ENCODE measurements around the gene PBX3.

GRCh38 chr9:125787715-125788114 lies 40.5 kb downstream of the PBX3 start:
- TF ChIP-seq YY1 (IDR thresholded peaks at IDR 0.05; ENCODE audit: insufficient read depth, insufficient read length) (no peak), ZNF274 (IDR thresholded peaks at IDR 0.05; ENCODE audit: low read depth, low read length) (no peak), SUZ12 (IDR thresholded peaks at IDR 0.05; ENCODE audit: extremely low read depth, insufficient read depth, insufficient read length) (no peak)

All from NT2/D1 (cell line).